ENCODE data around the gene GRIK2.

GRCh38 chr6:101522254-101522653 lies 128.7 kb downstream of the GRIK2 start:
- TF ChIP-seq, protein P1, sequence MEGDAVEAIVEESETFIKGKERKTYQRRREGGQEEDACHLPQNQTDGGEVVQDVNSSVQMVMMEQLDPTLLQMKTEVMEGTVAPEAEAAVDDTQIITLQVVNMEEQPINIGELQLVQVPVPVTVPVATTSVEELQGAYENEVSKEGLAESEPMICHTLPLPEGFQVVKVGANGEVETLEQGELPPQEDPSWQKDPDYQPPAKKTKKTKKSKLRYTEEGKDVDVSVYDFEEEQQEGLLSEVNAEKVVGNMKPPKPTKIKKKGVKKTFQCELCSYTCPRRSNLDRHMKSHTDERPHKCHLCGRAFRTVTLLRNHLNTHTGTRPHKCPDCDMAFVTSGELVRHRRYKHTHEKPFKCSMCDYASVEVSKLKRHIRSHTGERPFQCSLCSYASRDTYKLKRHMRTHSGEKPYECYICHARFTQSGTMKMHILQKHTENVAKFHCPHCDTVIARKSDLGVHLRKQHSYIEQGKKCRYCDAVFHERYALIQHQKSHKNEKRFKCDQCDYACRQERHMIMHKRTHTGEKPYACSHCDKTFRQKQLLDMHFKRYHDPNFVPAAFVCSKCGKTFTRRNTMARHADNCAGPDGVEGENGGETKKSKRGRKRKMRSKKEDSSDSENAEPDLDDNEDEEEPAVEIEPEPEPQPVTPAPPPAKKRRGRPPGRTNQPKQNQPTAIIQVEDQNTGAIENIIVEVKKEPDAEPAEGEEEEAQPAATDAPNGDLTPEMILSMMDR (conservative IDR thresholded peaks at IDR 0.05 in 1 of 2, IDR thresholded peaks at IDR 0.05 in 1 of 2; ENCODE audit: extremely low read depth in 1 of 2, insufficient read depth in 1 of 2, low read depth in 1 of 2, low read length in 2 of 2) = no peak
- no peak for TF ChIP-seq EZH2 (IDR thresholded peaks at IDR 0.05; ENCODE audit: borderline replicate concordance, low read length)

All from mammary epithelial cell (primary cell).